HepG2 (cell line): ENCODE results near the gene RPL36AL. TPM values are rescaled to one million over a fixed set of nuclear protein-coding genes. Genes with fewer than 3 reads are reported as not detected.
A peak's percentile ranks its signal among the peaks of the same experiment; 100 is the strongest.

Experiments used
- CC2D1A ChIP-seq: sonication (generic); formaldehyde crosslinking; IDR thresholded peaks from 2 replicates; pipeline ENCODE4 v1.8.1; 2023; ENCODE audit warnings: mild to moderate bottlenecking, missing genetic modification reagents
- ELF4 ChIP-seq: sonication (generic); formaldehyde crosslinking; IDR thresholded peaks from 2 replicates; pipeline ENCODE4 v1.5.0; 2020; ENCODE audit warnings: missing genetic modification reagents, mild to moderate bottlenecking, moderate library complexity, borderline replicate concordance
- ETS1 ChIP-seq: sonication (generic); formaldehyde crosslinking; IDR thresholded peaks from 2 replicates; pipeline ENCODE4 v1.4.0; 2020; ENCODE audit warnings: missing genetic modification reagents
- FOXP4 ChIP-seq: sonication (generic); formaldehyde crosslinking; IDR thresholded peaks from 2 replicates; pipeline ENCODE4 v1.4.0; 2020; ENCODE audit warnings: missing genetic modification reagents
- HES4 ChIP-seq: sonication (generic); formaldehyde crosslinking; IDR thresholded peaks from 2 replicates; pipeline ENCODE4 v1.9.0; 2021; ENCODE audit warnings: mild to moderate bottlenecking, missing genetic modification reagents, borderline replicate concordance
- HNF4A ChIP-seq: sonication (generic); formaldehyde crosslinking; IDR thresholded peaks from 2 replicates; pipeline ENCODE4 v1.4.0; 2020; ENCODE audit warnings: missing genetic modification reagents
- IKZF1 ChIP-seq: fragments of 450-650 bp; IDR thresholded peaks from 2 replicates; pipeline ENCODE4 v1.7.1; 2016
- MEF2D ChIP-seq: sonication (generic); formaldehyde crosslinking; IDR thresholded peaks from 2 replicates; pipeline ENCODE4 v1.5.1; 2020; ENCODE audit warnings: mild to moderate bottlenecking, missing genetic modification reagents
- PAWR ChIP-seq: sonication (generic); formaldehyde crosslinking; IDR thresholded peaks from 2 replicates; pipeline ENCODE4 v1.4.0; 2020; ENCODE audit warnings: missing genetic modification reagents, mild to moderate bottlenecking, borderline replicate concordance
- REL ChIP-seq: sonication (generic); formaldehyde crosslinking; conservative IDR thresholded peaks from 2 replicates; pipeline ENCODE4 v1.8.0; 2022; ENCODE audit warnings: mild to moderate bottlenecking, missing genetic modification reagents, moderate library complexity
- RNF219 ChIP-seq: sonication (generic); formaldehyde crosslinking; IDR thresholded peaks from 2 replicates; pipeline ENCODE4 v1.5.0; 2020; ENCODE audit warnings: mild to moderate bottlenecking, missing genetic modification reagents
- SOX5 ChIP-seq: IDR thresholded peaks from 2 replicates; pipeline ENCODE4 v1.6.1; 2016; ENCODE audit warnings: borderline replicate concordance
- SOX6 ChIP-seq, 2 experiments: fragments of 450-650 bp in 1 of 2; sonication (generic) in 1 of 2; formaldehyde crosslinking in 1 of 2; IDR thresholded peaks; 2 replicates each; pipeline versions ENCODE4 v1.4.0 to v1.6.1; 2017 to 2020; ENCODE audit warnings: antibody characterized with exemption in 1 of 2, mild to moderate bottlenecking in 1 of 2, missing genetic modification reagents in 1 of 2
- TBX2 ChIP-seq: sonication (generic); formaldehyde crosslinking; IDR thresholded peaks from 2 replicates; pipeline ENCODE4 v1.5.0; 2020; ENCODE audit warnings: missing genetic modification reagents, mild to moderate bottlenecking, borderline replicate concordance
- ZFP62 ChIP-seq: sonication (generic); formaldehyde crosslinking; IDR thresholded peaks from 2 replicates; pipeline ENCODE4 v1.4.0; 2020; ENCODE audit warnings: missing genetic modification reagents
- ZNF605 ChIP-seq: sonication (generic); formaldehyde crosslinking; IDR thresholded peaks from 2 replicates; pipeline ENCODE4 v1.8.0; 2022; ENCODE audit warnings: mild to moderate bottlenecking, missing genetic modification reagents
- polyA plus RNA-seq, 8 experiments: library from polyadenylated mRNA; depleted of rRNA in 3 of 8; stranded (reverse) in 7 of 8; unstranded in 1 of 8; fragments of >200 nt; fragmentation: Illumina TruSeq in 4 of 8; extraction: Trizol in 4 of 8; gene quantifications; 2 replicates each; pipeline versions ENCODE4 v1.2.1 to v1.2.3, GENCODE V29; 2011 to 2016; ENCODE audit warnings: low read depth in 4 of 8, missing spikeins in 1 of 8, mixed read lengths in 1 of 8; ENCODE audit not compliant: insufficient read depth in 1 of 8
- total RNA-seq, 5 experiments: library from RNA; depleted of rRNA; stranded (reverse); fragments of >200 nt; fragmentation: Illumina TruSeq; extraction: Trizol; gene quantifications; 2 replicates each; pipeline ENCODE4 v1.2.3, GENCODE V29; 2016; ENCODE audit warnings: low read depth in 1 of 5
- TF ChIP-seq, protein P1 (sequence below): sonication (generic); formaldehyde crosslinking; IDR thresholded peaks from 2 replicates; pipeline ENCODE4 v1.4.0; 2020; ENCODE audit warnings: mild to moderate bottlenecking, missing genetic modification reagents

RPL36AL gene
- total and polyA plus RNA-seq, 2 of the 13 experiments (the other 11 are each of a cell fraction or from before 2014, with no cell fraction given) = 90.0 to 294 TPM

DNA sequence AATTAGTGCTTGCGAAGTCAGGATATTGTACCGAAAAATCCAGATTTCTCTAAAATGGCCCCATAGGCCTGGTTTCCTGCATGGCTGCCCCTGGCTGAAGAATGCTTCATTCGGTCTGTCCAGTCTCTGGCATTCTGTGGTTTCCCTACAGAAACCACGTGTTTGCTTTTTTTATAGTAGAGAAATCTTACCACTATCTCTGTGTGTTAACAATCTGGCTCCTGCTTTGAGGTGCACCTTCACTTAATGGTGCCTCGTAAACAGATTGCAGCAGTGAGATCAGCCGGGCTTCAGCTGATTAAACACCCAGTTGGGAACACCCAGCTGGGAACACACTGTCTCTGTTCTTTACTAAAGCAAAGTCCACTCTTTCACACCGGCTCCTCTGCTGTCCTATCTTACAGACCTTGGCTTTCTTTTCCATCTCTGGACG, 21.3 kb upstream of the RPL36AL start (continued):
- TF ChIP-seq FOXP4 (CRISPR knock-in tag) (peak; percentile 96), HNF4A (peak; percentile 98), ELF4 (CRISPR knock-in tag) (no peak), ZFP62 (CRISPR knock-in tag) (no peak), SOX6 (IDR thresholded peaks at IDR 0.05) (no peak), SOX6 (CRISPR knock-in tag; IDR thresholded peaks at IDR 0.05) (peak; percentile 91), SOX5 (CRISPR knock-in tag) (peak; percentile 81; the same call in 1 of the 2 replicates), CC2D1A (CRISPR knock-in tag) (no peak), IKZF1 (no peak), HES4 (CRISPR knock-in tag) (no peak), RNF219 (CRISPR knock-in tag) (no peak), TBX2 (peak; percentile 93), ETS1 (no peak), MEF2D (CRISPR knock-in tag) (0 out of 2 replicates have a peak, but pooled peaks have one; percentile 42), ZNF605 (CRISPR knock-in tag) (peak; percentile 82), PAWR (CRISPR knock-in tag) (no peak), REL (CRISPR knock-in tag) (no peak)
- TF ChIP-seq, protein P1, sequence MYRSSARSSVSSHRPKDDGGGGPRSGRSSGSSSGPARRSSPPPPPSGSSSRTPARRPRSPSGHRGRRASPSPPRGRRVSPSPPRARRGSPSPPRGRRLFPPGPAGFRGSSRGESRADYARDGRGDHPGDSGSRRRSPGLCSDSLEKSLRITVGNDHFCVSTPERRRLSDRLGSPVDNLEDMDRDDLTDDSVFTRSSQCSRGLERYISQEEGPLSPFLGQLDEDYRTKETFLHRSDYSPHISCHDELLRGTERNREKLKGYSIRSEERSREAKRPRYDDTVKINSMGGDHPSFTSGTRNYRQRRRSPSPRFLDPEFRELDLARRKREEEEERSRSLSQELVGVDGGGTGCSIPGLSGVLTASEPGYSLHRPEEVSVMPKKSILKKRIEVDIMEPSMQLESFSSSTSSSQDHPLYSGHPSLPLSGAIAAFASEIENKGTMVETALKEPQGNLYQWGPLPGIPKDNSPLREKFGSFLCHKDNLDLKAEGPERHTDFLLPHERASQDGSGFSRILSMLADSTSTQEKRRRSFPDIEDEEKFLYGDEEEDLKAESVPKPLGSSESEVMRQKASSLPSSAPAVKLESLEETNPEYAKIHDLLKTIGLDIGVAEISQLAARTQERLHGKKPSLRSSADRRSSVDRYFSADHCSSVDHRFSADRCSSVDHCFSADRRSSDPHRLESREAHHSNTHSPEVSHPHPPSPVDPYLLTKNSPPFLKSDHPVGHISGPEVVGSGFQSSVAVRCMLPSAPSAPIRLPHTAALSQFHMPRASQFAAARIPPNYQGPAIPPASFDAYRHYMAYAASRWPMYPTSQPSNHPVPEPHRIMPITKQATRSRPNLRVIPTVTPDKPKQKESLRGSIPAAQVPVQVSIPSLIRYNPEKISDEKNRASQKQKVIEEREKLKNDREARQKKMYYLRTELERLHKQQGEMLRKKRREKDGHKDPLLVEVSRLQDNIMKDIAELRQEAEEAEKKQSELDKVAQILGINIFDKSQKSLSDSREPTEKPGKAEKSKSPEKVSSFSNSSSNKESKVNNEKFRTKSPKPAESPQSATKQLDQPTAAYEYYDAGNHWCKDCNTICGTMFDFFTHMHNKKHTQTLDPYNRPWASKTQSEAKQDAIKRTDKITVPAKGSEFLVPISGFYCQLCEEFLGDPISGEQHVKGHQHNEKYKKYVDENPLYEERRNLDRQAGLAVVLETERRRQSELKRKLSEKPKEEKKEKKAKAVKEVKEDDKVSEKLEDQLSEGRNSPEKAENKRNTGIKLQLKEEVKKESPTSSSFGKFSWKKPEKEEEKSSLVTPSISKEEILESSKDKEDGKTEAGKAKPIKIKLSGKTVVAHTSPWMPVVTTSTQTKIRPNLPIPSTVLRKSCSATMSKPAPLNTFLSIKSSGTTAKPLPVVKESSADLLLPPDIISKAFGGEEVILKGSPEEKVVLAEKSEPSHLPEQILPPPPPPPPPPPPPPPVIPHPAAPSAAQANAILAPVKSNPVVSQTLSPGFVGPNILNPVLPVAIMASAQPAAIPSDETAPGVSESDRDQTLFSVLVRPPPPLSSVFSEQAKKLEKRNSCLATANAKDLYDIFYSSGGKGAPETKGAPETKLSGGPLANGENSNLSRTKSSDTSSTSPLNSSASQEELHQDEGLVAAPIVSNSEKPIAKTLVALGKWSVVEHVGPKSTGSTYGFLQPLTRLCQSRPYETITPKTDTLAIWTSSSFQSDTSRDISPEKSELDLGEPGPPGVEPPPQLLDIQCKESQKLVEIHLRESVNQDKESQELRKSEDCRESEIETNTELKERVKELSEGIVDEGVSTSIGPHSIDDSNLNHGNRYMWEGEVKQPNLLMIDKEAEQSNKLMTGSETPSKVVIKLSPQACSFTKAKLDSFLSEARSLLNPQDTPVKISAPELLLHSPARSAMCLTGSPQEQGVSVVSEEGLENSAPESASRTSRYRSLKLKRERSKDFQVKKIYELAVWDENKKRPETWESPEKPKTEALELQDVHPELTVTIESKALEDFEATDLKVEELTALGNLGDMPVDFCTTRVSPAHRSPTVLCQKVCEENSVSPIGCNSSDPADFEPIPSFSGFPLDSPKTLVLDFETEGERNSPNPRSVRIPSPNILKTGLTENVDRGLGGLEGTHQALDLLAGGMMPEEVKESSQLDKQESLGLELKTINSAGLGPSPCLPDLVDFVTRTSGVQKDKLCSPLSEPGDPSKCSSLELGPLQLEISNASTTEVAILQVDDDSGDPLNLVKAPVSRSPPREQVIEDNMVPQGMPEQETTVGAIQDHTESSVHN (CRISPR knock-in tag) = no peak
